Glutamatergic neuron (in vitro differentiated cells): ENCODE data around the gene GEMIN8. TPM values are rescaled to one million over a fixed set of nuclear protein-coding genes. Genes with fewer than 3 reads are reported as not detected.

ENCODE experiments used
- DNase-seq: peaks from one replicate; pipeline ENCODE4 v3.0.0; 2022
- H3K27ac Mint-ChIP-seq: one replicate; pipeline ENCODE4 v1.8.0; 2020; ENCODE audit warnings: mild to moderate bottlenecking, mixed read lengths, inconsistent platforms; ENCODE audit not compliant: unreplicated experiment
- H3K27me3 Mint-ChIP-seq: one replicate; pipeline ENCODE4 v1.8.0; 2020; ENCODE audit warnings: mild to moderate bottlenecking, moderate library complexity, mixed read lengths, inconsistent platforms; ENCODE audit not compliant: unreplicated experiment
- H3K36me3 Mint-ChIP-seq: one replicate; pipeline ENCODE4 v1.8.0; 2020; ENCODE audit warnings: mild to moderate bottlenecking, mixed read lengths, inconsistent platforms; ENCODE audit not compliant: unreplicated experiment
- H3K4me1 Mint-ChIP-seq: one replicate; pipeline ENCODE4 v1.8.0; 2020; ENCODE audit warnings: mild to moderate bottlenecking, low read depth, mixed read lengths, inconsistent platforms; ENCODE audit not compliant: unreplicated experiment
- H3K4me3 Mint-ChIP-seq: one replicate; pipeline ENCODE4 v1.8.0; 2020; ENCODE audit warnings: mild to moderate bottlenecking, mixed read lengths, inconsistent platforms; ENCODE audit not compliant: unreplicated experiment
- H3K9me3 Mint-ChIP-seq: one replicate; pipeline ENCODE4 v1.8.0; 2020; ENCODE audit warnings: mild to moderate bottlenecking, moderate library complexity, mixed read lengths, inconsistent platforms; ENCODE audit not compliant: unreplicated experiment
- total RNA-seq: library from RNA; stranded (reverse); fragmentation: NEBNext Ultra II Directional; extraction: Animal tissue kit (Norgen Biotek cat#: 25700); gene quantifications from one replicate; pipeline ENCODE4 v1.2.1, GENCODE V29; 2021; ENCODE audit not compliant: unreplicated experiment
- TF ChIP-seq, protein P1 (sequence below): fragments of 200-600 bp; sonication (generic); IDR thresholded peaks from one replicate; pipeline ENCODE4 v1.5.0; 2021; ENCODE audit not compliant: partially characterized antibody, unreplicated experiment

GEMIN8 gene
- total RNA-seq, 1 donor from 2014 or later, result 8.2 TPM

GRCh38 chrX:14026121-14026520, 3.6 kb downstream of the GEMIN8 start:
- Mint-ChIP-seq H3K27ac (no peak overlapping the region), H3K36me3 (no peaks in the 10 kb centered on the region)
- no peak for DNase-seq

GRCh38 chrX:14022019-14022418, 7.7 kb downstream of the GEMIN8 start:
- Mint-ChIP-seq H3K4me1 (no peaks in the 10 kb centered on the region), H3K27me3 (no peaks in the 10 kb centered on the region), H3K9me3 (no peaks in the 10 kb centered on the region), H3K27ac (no peak overlapping the region), H3K4me3 (no peak overlapping the region), H3K36me3 (no peaks in the 10 kb centered on the region)
- DNase-seq, result no peak
- TF ChIP-seq, protein P1, sequence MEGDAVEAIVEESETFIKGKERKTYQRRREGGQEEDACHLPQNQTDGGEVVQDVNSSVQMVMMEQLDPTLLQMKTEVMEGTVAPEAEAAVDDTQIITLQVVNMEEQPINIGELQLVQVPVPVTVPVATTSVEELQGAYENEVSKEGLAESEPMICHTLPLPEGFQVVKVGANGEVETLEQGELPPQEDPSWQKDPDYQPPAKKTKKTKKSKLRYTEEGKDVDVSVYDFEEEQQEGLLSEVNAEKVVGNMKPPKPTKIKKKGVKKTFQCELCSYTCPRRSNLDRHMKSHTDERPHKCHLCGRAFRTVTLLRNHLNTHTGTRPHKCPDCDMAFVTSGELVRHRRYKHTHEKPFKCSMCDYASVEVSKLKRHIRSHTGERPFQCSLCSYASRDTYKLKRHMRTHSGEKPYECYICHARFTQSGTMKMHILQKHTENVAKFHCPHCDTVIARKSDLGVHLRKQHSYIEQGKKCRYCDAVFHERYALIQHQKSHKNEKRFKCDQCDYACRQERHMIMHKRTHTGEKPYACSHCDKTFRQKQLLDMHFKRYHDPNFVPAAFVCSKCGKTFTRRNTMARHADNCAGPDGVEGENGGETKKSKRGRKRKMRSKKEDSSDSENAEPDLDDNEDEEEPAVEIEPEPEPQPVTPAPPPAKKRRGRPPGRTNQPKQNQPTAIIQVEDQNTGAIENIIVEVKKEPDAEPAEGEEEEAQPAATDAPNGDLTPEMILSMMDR, result no peak

More at GRCh38 chrX:14026121-14026520, 3.6 kb downstream of the GEMIN8 start:
- H3K27me3 Mint-ChIP-seq, result peaks cover 2% of the 10 kb centered on the region
- TF ChIP-seq, protein P1, result no peak
- peaks cover 4% of the 10 kb centered on the region for H3K4me1 Mint-ChIP-seq
- peaks cover 2% of the 10 kb centered on the region for H3K9me3 Mint-ChIP-seq
- no peak overlapping the region for H3K4me3 Mint-ChIP-seq

GRCh38 chrX:14017399-14017798, 12.3 kb downstream of the GEMIN8 start:
- Mint-ChIP-seq H3K27ac (no peak overlapping the region), H3K4me1 (no peaks in the 10 kb centered on the region), H3K36me3 (no peaks in the 10 kb centered on the region), H3K4me3 (no peak overlapping the region), H3K27me3 (no peaks in the 10 kb centered on the region), H3K9me3 (no peaks in the 10 kb centered on the region)
- no peak for DNase-seq
- TF ChIP-seq, protein P1, result no peak

DNA sequence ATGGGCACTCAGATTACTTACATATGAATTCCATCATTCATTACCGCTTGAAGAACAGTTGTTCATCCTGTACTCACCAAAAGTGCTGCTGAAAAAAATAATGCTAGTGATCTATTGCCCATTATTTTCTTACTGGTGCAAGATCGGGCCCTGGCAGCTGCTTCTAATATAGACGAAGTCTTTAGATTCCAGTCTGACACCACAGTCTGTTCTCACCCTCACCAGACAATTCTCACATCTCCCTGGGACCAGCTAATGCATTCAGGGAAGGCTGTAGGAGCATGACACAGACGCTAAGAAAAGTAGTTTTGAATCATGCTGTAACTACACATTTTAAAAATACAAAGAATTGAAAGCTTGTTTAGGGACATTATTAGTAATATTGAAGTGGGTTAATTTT, 13.8 kb downstream of the GEMIN8 start:
- H3K27me3 Mint-ChIP-seq, result no peaks in the 10 kb centered on the region
- H3K4me3 Mint-ChIP-seq, result no peak overlapping the region
- DNase-seq, result no peak
- no peaks in the 10 kb centered on the region for H3K36me3 Mint-ChIP-seq
- H3K27ac Mint-ChIP-seq, result no peak overlapping the region
- no peaks in the 10 kb centered on the region for H3K4me1 Mint-ChIP-seq
- TF ChIP-seq, protein P1, result no peak
- no peaks in the 10 kb centered on the region for H3K9me3 Mint-ChIP-seq

DNA sequence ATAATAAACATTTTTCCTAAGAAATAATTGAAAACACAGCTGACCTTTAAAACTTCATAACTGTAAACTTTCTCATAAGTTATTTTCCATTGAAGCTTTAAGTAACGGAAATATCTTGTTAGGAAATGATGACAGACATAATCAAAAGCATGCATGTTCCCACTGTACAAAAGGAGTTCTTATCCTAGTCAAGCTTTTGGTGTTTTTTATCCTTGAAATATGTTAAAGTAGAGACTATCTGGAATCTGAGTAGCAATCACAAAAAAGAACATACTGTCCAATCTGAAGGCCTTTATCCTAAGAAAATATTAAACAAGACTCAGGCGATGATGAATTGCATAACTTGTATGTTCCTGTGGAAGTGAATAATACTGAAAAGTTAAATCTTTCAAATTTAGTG, 14.4 kb downstream of the GEMIN8 start:
- H3K9me3 Mint-ChIP-seq, result no peaks in the 10 kb centered on the region
- no peaks in the 10 kb centered on the region for H3K27me3 Mint-ChIP-seq
- H3K4me1 Mint-ChIP-seq, result no peaks in the 10 kb centered on the region
- TF ChIP-seq, protein P1, result no peak
- H3K36me3 Mint-ChIP-seq, result no peaks in the 10 kb centered on the region
- no peak overlapping the region for H3K27ac Mint-ChIP-seq
- no peak overlapping the region for H3K4me3 Mint-ChIP-seq
- no peak for DNase-seq
